Measurements from ENCODE around the gene SLC12A5.
"Not testable (repeated sequence)": the region's sequence is repeated elsewhere in the genome, so short reads cannot be mapped to it uniquely, and the experiment has no call there.

The SLC12A5 gene

GRCh38 chr20:46081074-46081473, 52.1 kb downstream of the SLC12A5 start:
- no peak for DNase-seq (ENCODE audit: low spot score)

- DNase-seq (ENCODE audit: low spot score), result no peak
These were observed 54.1 kb downstream of the SLC12A5 start for GRCh38 chr20:46083101-46083500.

- no peak for DNase-seq (ENCODE audit: low spot score)
These were observed 54.6 kb downstream of the SLC12A5 start for GRCh38 chr20:46083531-46084061.

- no peak for DNase-seq (ENCODE audit: low spot score)
These were observed 55.8 kb downstream of the SLC12A5 start for GRCh38 chr20:46084805-46085178.

GRCh38 chr20:46085179-46085851, 56.3 kb downstream of the SLC12A5 start:
- DNase-seq (ENCODE audit: low spot score), result no peak

GRCh38 chr20:46087161-46087560, 58.1 kb downstream of the SLC12A5 start:
- peak; percentile 15 for DNase-seq (ENCODE audit: low spot score)

GRCh38 chr20:46088409-46089166, 59.6 kb downstream of the SLC12A5 start:
- DNase-seq (ENCODE audit: low spot score), result peak; percentile 41

GRCh38 chr20:46089167-46089416, 60.1 kb downstream of the SLC12A5 start:
- no peak for DNase-seq (ENCODE audit: low spot score)

GRCh38 chr20:46089417-46090388, 60.7 kb downstream of the SLC12A5 start, which contains the start of gene NCOA5:
TSS of gene NCOA5 (minus strand) at chr20:46089962. CDS start at chr20:46079424, 10,538 bp downstream.
- DNase-seq (ENCODE audit: low spot score), result peak; percentile 96

- not testable (repeated sequence) for DNase-seq (ENCODE audit: low spot score)
These were observed 62.9 kb downstream of the SLC12A5 start for GRCh38 chr20:46091622-46092535.

- no peak for DNase-seq (ENCODE audit: low spot score)
These were observed 64.5 kb downstream of the SLC12A5 start for GRCh38 chr20:46093531-46093930.

- peak; percentile 29 for DNase-seq (ENCODE audit: low spot score)
These were observed 70.7 kb downstream of the SLC12A5 start for GRCh38 chr20:46099491-46100287.

GRCh38 chr20:46100444-46100843, 71.4 kb downstream of the SLC12A5 start:
- not testable (repeated sequence) for DNase-seq (ENCODE audit: low spot score)

GRCh38 chr20:46100988-46101387, 72.0 kb downstream of the SLC12A5 start:
- DNase-seq (ENCODE audit: low spot score), result no peak

- DNase-seq (ENCODE audit: low spot score), result no peak
These were observed 72.9 kb downstream of the SLC12A5 start for GRCh38 chr20:46101957-46102356.

- DNase-seq (ENCODE audit: low spot score), result no peak
These were observed 73.9 kb downstream of the SLC12A5 start for GRCh38 chr20:46102940-46103339.

GRCh38 chr20:46104262-46104661, 75.2 kb downstream of the SLC12A5 start:
- DNase-seq (ENCODE audit: low spot score), result no peak

- DNase-seq (ENCODE audit: low spot score), result no peak
These were observed 78.0 kb downstream of the SLC12A5 start for GRCh38 chr20:46107061-46107460.

GRCh38 chr20:46108435-46108841, 79.4 kb downstream of the SLC12A5 start:
- no peak for DNase-seq (ENCODE audit: low spot score)

- no peak for DNase-seq (ENCODE audit: low spot score)
These were observed 80.0 kb downstream of the SLC12A5 start for GRCh38 chr20:46108976-46109375.

Data from kidney tubule cell (primary cell).